ENCODE results near the gene COL11A2.

- TF ChIP-seq CTCF (IDR thresholded peaks at IDR 0.05): no peak
- TF ChIP-seq POLR2A (IDR thresholded peaks at IDR 0.05): no peak
Observed at GRCh38 chr6:33139596-33140206, 52.6 kb downstream of the COL11A2 start.

Measured in lower leg skin (tissue), 3 donors.